Fibroblast of peridontal ligament (primary cell): ENCODE results near the gene KEAP1.

Experiments used
- DNase-seq: peaks from one replicate; pipeline ENCODE4 v3.0.0-alpha.2; 2010; ENCODE audit errors: extremely low read depth

KEAP1 gene

GRCh38 chr19:10450191-10450852 is 52.8 kb downstream of the KEAP1 start:
- no peak for DNase-seq

- DNase-seq: no peak
Measured at GRCh38 chr19:10449037-10449436, 54.1 kb downstream of the KEAP1 start.

GRCh38 chr19:10442698-10443097 is 60.5 kb downstream of the KEAP1 start:
- no peak for DNase-seq

GRCh38 chr19:10439588-10439987 is 63.6 kb downstream of the KEAP1 start:
- DNase-seq: no peak
